VCaP (cell line): ENCODE data around the gene ZFP57.

Experiments used
- H3K27ac ChIP-seq: fragments of 450-650 bp; 2 replicates; pipeline ENCODE4 v1.5.1; 2017
- TF ChIP-seq, protein P1 (sequence below): fragments of 450-650 bp; conservative IDR thresholded peaks from 2 replicates; pipeline ENCODE4 v1.5.1; 2017; ENCODE audit warnings: mild to moderate bottlenecking, moderate library complexity

The ZFP57 gene

DNA sequence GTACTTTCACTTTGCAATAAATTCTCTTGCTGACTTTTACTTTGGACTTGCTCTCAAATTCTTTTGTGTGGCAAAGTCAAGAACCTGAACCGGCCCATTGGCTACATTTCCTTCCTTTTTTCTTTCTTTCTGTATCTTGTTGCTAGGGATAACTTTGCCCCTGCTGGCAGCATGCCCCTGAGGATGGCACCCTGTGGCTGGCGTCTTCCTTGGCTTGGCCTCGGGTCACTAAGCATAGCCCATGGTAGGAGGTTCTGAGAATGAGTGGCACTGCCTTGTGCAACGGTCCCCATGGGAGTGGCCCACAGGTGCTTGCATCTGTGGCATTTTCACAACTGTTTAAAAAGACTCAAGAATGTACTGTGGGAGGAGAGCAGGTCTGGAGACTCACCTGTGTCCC is 28.2 kb upstream of the ZFP57 start:
- TF ChIP-seq, protein P1, sequence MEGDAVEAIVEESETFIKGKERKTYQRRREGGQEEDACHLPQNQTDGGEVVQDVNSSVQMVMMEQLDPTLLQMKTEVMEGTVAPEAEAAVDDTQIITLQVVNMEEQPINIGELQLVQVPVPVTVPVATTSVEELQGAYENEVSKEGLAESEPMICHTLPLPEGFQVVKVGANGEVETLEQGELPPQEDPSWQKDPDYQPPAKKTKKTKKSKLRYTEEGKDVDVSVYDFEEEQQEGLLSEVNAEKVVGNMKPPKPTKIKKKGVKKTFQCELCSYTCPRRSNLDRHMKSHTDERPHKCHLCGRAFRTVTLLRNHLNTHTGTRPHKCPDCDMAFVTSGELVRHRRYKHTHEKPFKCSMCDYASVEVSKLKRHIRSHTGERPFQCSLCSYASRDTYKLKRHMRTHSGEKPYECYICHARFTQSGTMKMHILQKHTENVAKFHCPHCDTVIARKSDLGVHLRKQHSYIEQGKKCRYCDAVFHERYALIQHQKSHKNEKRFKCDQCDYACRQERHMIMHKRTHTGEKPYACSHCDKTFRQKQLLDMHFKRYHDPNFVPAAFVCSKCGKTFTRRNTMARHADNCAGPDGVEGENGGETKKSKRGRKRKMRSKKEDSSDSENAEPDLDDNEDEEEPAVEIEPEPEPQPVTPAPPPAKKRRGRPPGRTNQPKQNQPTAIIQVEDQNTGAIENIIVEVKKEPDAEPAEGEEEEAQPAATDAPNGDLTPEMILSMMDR, result no peak
- no peak overlapping the region for H3K27ac ChIP-seq

- no peak overlapping the region for H3K27ac ChIP-seq
- TF ChIP-seq, protein P1, result no peak
Measured at GRCh38 chr6:29708432-29709179, 27.7 kb upstream of the ZFP57 start.

DNA sequence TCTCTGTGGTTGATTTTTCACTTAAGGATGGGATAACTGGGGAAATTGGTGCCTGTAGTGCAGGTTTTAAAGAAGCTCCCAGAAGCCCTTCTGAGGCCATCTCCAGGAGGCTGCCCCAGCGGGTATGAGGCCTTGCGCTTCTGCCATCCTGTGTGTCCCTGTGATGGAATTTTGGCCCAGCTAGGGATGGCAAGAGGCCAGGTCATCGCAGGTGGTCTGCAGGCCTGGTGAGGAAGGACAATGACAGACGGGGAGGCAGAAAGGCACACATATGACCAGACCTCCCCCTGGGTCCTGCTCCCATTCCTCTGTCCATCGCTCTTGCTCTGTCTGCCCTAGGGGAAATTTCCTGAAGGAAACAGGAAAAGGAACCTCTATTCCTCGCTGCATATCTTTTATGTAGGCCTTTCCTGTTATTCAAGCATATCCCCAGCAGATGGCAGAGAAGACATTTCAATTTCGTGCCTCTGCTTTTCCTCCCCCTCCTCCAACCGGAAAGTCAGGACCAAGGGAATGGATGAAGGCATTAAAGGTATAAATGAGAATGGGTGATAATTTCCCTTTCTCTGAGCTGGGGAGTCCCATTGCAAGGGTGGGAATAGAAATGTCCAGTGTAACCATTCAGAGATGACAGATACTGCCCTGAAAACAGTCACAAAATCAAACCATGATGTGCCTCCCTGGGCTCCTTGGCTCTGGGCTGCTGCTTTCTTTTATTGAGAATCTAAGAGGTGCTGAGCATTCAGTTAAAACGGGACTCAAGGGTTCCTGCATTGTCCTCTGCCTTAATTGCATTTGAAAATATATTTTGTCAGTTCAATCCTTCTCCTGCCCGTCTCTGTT is 24.7 kb upstream of the ZFP57 start:
- TF ChIP-seq, protein P1, result peak; percentile 44
- H3K27ac ChIP-seq, result no peak overlapping the region

- H3K27ac ChIP-seq, result no peak overlapping the region
- TF ChIP-seq, protein P1, result peak; percentile 98
Measured at GRCh38 chr6:29702519-29703103, 21.7 kb upstream of the ZFP57 start.

DNA sequence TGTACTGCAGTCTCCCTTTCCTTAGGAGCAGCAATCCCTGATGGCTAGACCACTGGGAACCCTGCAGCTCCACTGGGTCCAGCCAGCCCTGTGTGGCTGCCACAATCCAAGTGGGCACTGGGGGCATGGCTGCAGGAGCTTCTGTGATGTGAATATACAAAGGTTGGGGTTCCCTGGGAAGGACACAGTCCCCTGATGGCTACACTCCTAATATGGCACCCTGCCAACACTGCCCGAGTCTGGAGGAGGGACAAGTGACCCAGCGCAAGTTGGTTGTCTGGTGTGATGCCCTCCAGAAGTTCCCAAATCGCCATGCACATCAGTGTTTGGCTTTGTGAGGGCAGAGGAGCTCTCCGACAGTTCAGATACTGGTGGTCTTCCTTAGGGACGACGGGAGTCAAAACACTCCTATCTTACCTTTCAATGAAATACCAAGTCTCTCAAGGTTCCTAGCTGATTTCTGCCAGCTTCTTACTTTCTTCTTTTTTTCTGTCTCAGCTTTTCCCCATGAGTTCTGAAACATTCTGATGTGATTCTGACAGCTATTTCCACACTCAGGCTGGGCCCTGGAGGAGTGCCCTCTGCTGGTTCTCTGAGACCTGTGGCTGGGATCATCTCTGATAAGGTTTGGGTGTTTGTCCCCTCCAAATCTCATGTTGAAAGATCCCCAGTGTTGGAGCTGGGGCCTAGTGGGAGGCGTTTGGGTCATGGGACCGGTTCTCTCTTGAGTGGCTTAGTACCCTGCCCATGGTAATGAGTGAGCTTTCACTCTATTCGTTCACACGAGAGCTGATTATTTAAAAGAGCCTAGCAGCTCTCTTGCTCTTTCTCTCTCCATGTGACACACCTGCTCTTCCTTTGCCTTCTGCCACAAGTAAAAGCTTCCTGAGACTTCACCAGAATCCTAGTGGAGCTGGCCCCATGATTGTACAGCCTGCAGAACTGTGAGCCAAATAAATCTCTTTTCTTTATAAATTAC is 15.5 kb upstream of the ZFP57 start:
- no peak overlapping the region for H3K27ac ChIP-seq
- TF ChIP-seq, protein P1, result peak; percentile 90

- TF ChIP-seq, protein P1, result no peak
- no peak overlapping the region for H3K27ac ChIP-seq
Measured at GRCh38 chr6:29694637-29695036, 13.7 kb upstream of the ZFP57 start.
